D341Med (cell line): Measurements from ENCODE around the gene OPN5.

Experiments
- DNase-seq: peaks from one replicate; pipeline ENCODE4 v3.0.0; 2012; ENCODE audit warnings: low spot score

Gene OPN5

DNA sequence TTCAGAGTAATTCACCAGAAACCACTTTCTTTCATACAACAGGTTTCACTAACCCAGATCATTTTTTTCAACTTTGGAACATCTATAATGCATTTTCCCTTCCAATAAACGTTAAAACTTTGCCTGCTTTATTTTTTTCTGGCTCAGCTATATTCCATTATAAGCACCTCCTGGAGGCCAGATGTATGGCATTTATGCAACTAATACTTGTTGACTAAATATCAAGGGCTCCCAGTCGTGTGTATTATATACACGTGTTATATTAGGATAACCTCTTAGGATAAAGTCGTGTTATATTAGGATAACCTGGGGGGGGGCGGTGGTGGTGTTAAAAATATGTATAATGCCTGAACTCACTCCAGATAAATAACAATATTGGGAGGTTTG is 6.7 kb downstream of the OPN5 start:
- no peak for DNase-seq

- no peak for DNase-seq
Measured at GRCh38 chr6:47789553-47789952, 7.7 kb downstream of the OPN5 start.

DNA sequence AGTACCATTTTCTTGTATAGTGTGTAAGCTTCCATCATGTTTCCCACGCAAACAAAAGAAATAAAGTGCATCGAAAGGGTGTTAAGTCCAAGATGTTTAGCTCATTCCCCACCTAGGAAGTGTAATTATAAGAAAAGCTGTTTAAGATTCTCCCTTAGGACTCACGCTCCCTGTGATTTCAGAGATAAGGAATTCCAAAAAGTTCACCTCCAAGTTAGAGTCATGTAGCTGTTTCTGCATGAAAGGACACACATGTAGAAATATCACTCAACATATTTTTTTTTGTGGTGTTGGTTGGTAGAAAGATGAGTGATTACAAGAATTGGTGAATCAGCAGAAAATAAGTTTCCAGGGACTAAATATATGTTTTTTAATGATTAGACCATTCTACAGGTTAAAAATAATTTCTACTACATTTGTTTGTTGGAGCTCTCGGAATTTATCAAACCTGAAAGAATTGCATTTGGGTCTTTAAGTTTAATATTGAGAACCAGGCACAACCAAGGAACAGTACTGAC is 10.4 kb downstream of the OPN5 start:
- no peak for DNase-seq

DNA sequence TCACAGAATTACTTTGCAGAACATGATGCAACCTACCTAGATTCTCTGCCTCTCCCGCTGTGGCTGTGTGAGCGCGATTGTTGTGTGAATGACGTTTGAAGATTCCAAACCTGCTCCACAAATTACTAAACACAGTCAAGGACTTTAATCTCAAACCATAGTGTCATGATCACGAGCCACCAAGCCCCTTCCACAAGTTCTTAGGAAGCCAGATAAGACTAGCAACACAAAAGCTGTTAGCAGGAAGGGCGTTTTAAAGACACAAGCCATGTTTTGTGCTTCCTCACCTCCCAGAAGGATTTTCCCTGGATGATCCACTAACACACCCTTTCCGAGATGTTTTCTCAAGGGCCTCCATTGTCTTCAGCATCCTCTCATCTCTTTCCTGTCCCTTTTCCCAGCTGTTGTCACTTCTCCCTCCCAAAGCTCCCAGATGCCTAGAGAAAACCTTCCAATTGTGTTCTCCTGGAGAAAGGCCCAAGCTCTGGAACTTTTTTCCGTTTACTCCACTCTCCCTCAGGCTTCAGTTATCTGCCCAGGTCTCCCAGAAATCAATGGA is 12.8 kb downstream of the OPN5 start:
- no peak for DNase-seq

- DNase-seq, result no peak
Measured at GRCh38 chr6:47801984-47802383, 20.2 kb downstream of the OPN5 start.

GRCh38 chr6:47804821-47805220 is 23.0 kb downstream of the OPN5 start:
- DNase-seq, result no peak

- DNase-seq, result no peak
Measured at GRCh38 chr6:47809873-47810272, 28.0 kb downstream of the OPN5 start.

DNA sequence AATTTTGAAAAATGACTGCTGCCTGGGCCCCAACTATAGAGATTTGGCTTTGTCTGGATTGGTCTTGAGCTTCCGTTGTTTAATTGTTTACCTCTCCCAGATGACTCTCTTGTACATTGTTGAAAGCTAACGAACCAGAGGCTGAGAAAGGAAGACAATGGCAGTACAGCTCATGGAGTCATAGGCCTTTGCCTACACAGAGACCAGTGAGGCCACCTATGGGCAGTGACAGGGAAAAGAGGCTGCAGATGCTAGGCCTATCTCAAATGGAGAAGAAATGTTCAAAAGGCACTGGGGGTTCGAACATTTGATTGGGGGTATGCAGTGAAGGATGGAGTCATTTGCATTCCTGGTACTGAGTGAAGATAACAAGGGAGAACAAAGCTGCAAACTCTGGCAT is 29.1 kb downstream of the OPN5 start:
- no peak for DNase-seq

GRCh38 chr6:47811443-47811842 is 29.6 kb downstream of the OPN5 start:
- DNase-seq, result no peak

DNA sequence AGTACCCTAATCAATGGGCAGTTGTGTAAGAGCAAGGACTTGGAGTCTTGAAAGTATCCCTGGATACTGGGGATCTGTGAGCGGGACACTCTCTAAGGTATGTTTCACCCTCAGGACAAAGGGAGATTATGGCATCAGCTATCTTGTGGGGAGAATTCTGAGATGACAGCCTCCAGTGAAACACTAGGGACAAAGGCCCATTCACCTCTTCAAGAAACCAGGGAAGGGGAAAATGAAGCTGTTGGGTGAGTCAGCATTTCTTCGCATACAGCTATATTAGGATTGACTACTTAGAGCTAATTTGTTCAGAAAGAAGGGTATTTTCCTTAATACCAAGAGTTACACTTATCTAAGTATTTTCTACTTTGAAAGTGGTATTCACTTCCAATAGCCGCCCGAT is 35.9 kb downstream of the OPN5 start:
- DNase-seq, result no peak

DNA sequence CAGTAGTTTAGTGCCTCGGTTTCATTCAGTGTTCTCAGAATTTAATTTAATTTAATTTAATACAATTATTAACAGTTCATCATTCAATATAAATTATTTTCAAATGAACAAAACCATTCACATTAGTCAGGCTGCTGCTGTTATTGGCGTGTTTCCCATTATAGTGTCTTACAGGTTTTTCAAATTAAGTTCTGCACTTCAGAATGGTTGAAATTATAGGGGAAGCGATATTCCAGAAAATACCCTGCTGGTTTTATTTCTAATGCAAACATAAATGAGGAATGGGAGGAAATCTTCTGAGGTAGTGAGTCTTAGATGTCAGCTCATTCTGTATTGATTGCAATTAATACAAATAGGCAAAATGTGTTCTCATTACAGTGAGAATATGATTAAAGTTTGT is 37.6 kb downstream of the OPN5 start:
- DNase-seq, result no peak

- no peak for DNase-seq
Measured at GRCh38 chr6:47822856-47823554, 41.2 kb downstream of the OPN5 start.

DNA sequence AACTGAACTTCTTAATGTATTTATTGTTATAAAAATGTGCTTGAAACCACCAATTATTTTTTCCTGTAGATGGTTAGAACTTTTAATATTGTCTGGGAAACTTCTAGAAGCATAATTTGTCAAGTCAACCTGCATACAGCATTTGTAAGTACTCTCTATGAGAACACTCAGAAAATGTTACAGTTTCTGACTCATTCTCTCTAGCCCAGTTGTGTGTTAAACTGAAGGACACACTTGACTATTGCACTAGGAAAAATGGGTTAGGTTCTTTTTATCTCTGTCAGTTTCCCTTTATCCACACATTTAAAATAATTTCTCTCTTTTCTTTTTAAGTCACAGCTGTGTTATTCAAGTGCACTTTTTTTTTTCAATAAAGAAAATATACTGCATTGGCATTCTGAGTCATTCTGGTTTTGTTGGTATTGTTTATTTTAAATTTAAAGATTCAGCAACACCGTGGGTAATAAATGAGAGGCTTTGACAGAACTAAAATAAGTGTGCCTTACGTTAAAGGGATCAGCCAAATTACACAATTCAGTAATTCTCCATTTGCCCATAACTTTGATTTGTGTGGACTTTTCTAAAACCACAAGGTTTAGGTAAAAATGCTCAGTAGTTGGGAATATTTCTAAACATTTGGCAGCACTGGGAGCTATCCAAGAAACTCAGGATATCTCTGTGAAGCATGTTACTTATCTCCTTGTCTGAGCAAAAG is 50.7 kb downstream of the OPN5 start:
- DNase-seq, result no peak

DNA sequence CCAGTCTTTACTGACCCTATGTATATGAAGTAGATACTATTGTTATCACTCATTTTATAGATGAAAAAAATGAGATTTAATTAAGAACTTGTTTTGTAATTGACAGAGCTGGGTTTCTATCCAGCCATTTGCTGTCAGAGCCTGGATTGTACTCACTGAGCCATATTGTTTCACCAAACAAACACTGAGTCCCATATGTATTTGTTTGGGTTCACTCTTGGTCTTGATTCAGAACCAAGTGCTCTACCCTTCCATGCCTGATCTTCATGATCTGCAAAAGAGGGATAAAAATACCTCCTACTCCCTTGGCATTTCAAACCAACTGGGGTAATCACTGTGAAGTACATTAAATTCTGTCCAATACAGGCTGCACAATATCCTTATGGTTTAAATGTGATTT is 52.4 kb downstream of the OPN5 start:
- DNase-seq, result no peak

DNA sequence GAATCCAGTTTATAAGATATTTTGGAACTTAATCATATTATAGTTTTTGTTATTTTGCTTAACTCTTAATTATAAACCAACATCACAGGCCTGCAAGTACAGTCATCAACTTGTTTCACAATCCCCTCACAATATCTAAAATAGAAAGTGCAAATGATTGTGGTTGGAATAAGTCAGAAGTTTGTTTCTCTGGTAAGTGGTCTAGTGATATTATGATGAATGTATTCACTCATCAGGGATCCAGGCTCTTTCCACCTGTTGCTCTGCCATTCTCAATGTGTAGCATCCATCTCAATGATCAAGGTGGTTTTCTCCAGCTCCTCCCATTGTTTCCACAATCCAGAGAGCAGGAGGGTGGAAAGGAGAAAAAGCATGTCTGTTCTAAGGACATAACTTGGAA is 54.2 kb downstream of the OPN5 start:
- DNase-seq, result no peak

DNA sequence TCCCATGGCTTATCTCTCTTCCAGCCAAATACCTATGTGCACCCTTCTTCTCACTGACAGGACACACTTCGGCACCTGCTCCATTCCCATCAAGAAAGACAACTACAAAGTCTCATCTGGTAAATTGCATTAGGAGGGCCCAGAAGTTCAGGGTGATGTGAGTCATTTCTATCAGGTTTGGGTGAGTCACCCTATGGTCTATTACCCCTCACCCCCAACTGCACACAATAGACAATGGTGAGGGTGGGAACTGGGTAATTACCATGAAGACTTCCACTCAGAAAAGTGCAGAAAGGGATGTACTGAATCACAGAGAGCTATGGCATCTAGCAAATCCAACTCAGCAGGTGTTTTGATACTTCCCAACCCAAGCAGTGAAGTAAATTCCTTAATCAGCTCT is 54.8 kb downstream of the OPN5 start:
- DNase-seq, result no peak

DNA sequence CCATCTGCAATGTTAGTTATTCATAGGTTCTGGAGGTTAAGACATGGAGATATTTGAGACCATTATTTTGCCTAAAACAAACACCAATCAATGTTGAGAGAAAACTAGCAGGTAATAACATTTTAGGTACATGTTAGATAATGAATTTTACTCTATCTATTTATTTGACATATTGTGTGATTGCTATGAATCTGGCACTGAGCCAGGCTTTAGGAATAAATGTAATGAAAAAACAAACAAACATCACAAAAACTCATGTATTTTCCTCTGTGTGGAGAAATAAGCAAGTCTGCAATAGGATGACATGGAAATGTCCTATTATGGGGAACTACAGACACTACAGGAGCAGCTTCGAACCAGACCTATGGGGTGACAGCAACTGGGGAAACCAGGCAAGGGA is 57.8 kb downstream of the OPN5 start:
- DNase-seq, result no peak

GRCh38 chr6:47844881-47845280 is 63.0 kb downstream of the OPN5 start:
- DNase-seq, result no peak

GRCh38 chr6:47846752-47847151 is 64.9 kb downstream of the OPN5 start:
- no peak for DNase-seq

GRCh38 chr6:47851091-47851490 is 69.3 kb downstream of the OPN5 start:
- no peak for DNase-seq

- no peak for DNase-seq
Measured at GRCh38 chr6:47852727-47853126, 70.9 kb downstream of the OPN5 start.

DNA sequence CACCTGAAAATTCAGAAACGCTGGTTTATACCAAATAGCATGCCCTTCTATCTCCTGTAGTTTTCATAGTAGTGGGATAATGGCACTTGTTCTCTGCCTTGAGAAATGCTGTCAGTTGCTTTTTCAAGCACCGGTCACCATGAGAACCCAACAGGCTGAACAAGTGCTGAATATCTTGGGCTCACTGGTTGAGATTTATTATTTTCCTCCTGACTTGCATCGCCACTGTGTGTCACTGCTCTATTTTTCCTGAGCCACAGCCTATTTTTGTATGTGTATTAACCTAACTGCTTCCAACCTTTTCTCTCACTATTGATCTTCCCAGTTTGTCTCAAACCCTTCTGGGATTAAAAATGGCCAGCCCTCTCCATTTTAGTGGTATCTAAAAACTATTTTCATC is 71.9 kb downstream of the OPN5 start:
- no peak for DNase-seq

GRCh38 chr6:47854971-47855370 is 73.1 kb downstream of the OPN5 start:
- no peak for DNase-seq

DNA sequence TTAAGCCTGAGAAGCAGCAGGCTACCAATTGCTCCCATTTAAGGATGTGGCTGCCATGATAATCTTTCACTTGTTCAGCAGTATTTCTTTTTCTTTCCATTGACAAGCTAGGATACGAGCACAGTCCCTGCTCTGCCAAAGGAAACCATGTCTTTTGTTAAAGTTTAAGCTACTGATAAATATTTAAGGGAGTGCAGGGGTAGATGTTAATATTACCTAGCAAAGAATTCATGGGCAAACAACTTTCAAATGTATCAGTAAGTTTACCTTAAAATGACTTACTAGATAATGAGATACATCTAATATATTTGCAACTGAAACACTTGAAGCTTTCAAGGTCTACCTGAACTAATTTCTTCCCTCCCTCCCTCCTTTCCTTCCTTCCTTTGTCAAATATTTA is 77.3 kb downstream of the OPN5 start:
- no peak for DNase-seq
